Measurements from ENCODE around the gene KANSL1L.
"Not testable (repeated sequence)": the region's sequence is repeated elsewhere in the genome, so short reads cannot be mapped to it uniquely, and the experiment has no call there.

The KANSL1L gene

GRCh38 chr2:210179351-210179990 is 8.3 kb upstream of the KANSL1L start:
- no peak for DNase-seq
- Histone ChIP-seq H3K79me1 (replicated peaks; ENCODE audit: low read length, poor library complexity, severe bottlenecking) (no peaks in the 10 kb centered on the region), H3K27me3 (ENCODE audit: control insufficient read depth in 1 of 2, insufficient read depth in 1 of 2, low read length in 2 of 2) (no peaks in the 10 kb centered on the region), H2BK120ac (ENCODE audit: low read depth, low read length) (no peak overlapping the region), H3K9ac (ENCODE audit: low read length) (no peak overlapping the region), H2AFZ (ENCODE audit: low read depth, low read length) (no peak overlapping the region), H3K4ac (ENCODE audit: low read depth in 1 of 2, low read length in 2 of 2) (no peak overlapping the region), H3K4me1 (ENCODE audit: control insufficient read depth, insufficient read depth, low read depth, low read length) (no peaks in the 10 kb centered on the region), H3K9me3 (ENCODE audit: control insufficient read depth, low read length) (peaks cover 4% of the 10 kb centered on the region), H3K27ac (ENCODE audit: low read length, poor library complexity, severe bottlenecking) (no peak overlapping the region), H3K36me3 (ENCODE audit: control insufficient read depth in 1 of 2, insufficient read depth in 2 of 2, low read depth in 1 of 2, low read length in 2 of 2) (no peaks in the 10 kb centered on the region), H4K91ac (ENCODE audit: low read length) (no peak overlapping the region), H3K4me2 (ENCODE audit: low read length, poor library complexity, severe bottlenecking) (no peak overlapping the region), H2BK5ac (ENCODE audit: low read depth, low read length, poor library complexity, severe bottlenecking) (no peak overlapping the region), H3K4me3 (ENCODE audit: insufficient read depth in 1 of 2, low read depth in 1 of 2, low read length in 2 of 2) (no peak overlapping the region), H2BK15ac (ENCODE audit: low read depth, poor library complexity, severe bottlenecking) (no peak overlapping the region), H2BK12ac (ENCODE audit: low read length in 2 of 2) (no peak overlapping the region), H2AK5ac (ENCODE audit: low read length, severe bottlenecking) (no peak overlapping the region), H3K14ac (ENCODE audit: low read length in 2 of 2) (no peak overlapping the region), H4K8ac (ENCODE audit: low read length) (no peak overlapping the region), H3K18ac (ENCODE audit: low read depth in 1 of 2, low read length in 2 of 2) (no peak overlapping the region), H3K23ac (ENCODE audit: low read length in 2 of 2) (no peak overlapping the region)

- Histone ChIP-seq H3K4me2 (ENCODE audit: low read length, poor library complexity, severe bottlenecking) (no peak overlapping the region), H3K27me3 (ENCODE audit: control insufficient read depth in 1 of 2, insufficient read depth in 1 of 2, low read length in 2 of 2) (no peaks in the 10 kb centered on the region), H3K9ac (ENCODE audit: low read length) (no peak overlapping the region), H2BK120ac (ENCODE audit: low read depth, low read length) (no peak overlapping the region), H3K4ac (ENCODE audit: low read depth in 1 of 2, low read length in 2 of 2) (no peak overlapping the region), H2BK12ac (ENCODE audit: low read length in 2 of 2) (no peak overlapping the region), H3K79me1 (replicated peaks; ENCODE audit: low read length, poor library complexity, severe bottlenecking) (no peaks in the 10 kb centered on the region), H3K27ac (ENCODE audit: low read length, poor library complexity, severe bottlenecking) (no peak overlapping the region), H3K23ac (ENCODE audit: low read length in 2 of 2) (no peak overlapping the region), H2AK5ac (ENCODE audit: low read length, severe bottlenecking) (no peak overlapping the region), H2AFZ (ENCODE audit: low read depth, low read length) (no peak overlapping the region), H3K9me3 (ENCODE audit: control insufficient read depth, low read length) (no peaks in the 10 kb centered on the region), H3K18ac (ENCODE audit: low read depth in 1 of 2, low read length in 2 of 2) (no peak overlapping the region), H3K4me1 (ENCODE audit: control insufficient read depth, insufficient read depth, low read depth, low read length) (no peaks in the 10 kb centered on the region), H4K8ac (ENCODE audit: low read length) (no peak overlapping the region), H4K91ac (ENCODE audit: low read length) (no peak overlapping the region), H2BK15ac (ENCODE audit: low read depth, poor library complexity, severe bottlenecking) (no peak overlapping the region), H3K4me3 (ENCODE audit: insufficient read depth in 1 of 2, low read depth in 1 of 2, low read length in 2 of 2) (no peak overlapping the region), H2BK5ac (ENCODE audit: low read depth, low read length, poor library complexity, severe bottlenecking) (no peak overlapping the region), H3K14ac (ENCODE audit: low read length in 2 of 2) (no peak overlapping the region), H3K36me3 (ENCODE audit: control insufficient read depth in 1 of 2, insufficient read depth in 2 of 2, low read depth in 1 of 2, low read length in 2 of 2) (no peaks in the 10 kb centered on the region)
- no CpG with 5 or more reads among the region's 1 CpG for WGBS
- no peak for DNase-seq
These were observed 6.6 kb upstream of the KANSL1L start for GRCh38 chr2:210177769-210178168.

- not testable (repeated sequence) for H2AFZ ChIP-seq (ENCODE audit: low read depth, low read length); H3K27me3 ChIP-seq (ENCODE audit: control insufficient read depth in 1 of 2, insufficient read depth in 1 of 2, low read length in 2 of 2); H3K4me2 ChIP-seq (ENCODE audit: low read length, poor library complexity, severe bottlenecking); H3K4me1 ChIP-seq (ENCODE audit: control insufficient read depth, insufficient read depth, low read depth, low read length); H2BK12ac ChIP-seq (ENCODE audit: low read length in 2 of 2); H3K14ac ChIP-seq (ENCODE audit: low read length in 2 of 2); H2BK15ac ChIP-seq (ENCODE audit: low read depth, poor library complexity, severe bottlenecking); H3K27ac ChIP-seq (ENCODE audit: low read length, poor library complexity, severe bottlenecking); H3K4me3 ChIP-seq (ENCODE audit: insufficient read depth in 1 of 2, low read depth in 1 of 2, low read length in 2 of 2); H2BK120ac ChIP-seq (ENCODE audit: low read depth, low read length); H4K8ac ChIP-seq (ENCODE audit: low read length); H3K9ac ChIP-seq (ENCODE audit: low read length); H2BK5ac ChIP-seq (ENCODE audit: low read depth, low read length, poor library complexity, severe bottlenecking); H3K36me3 ChIP-seq (ENCODE audit: control insufficient read depth in 1 of 2, insufficient read depth in 2 of 2, low read depth in 1 of 2, low read length in 2 of 2); H3K9me3 ChIP-seq (ENCODE audit: control insufficient read depth, low read length); H3K4ac ChIP-seq (ENCODE audit: low read depth in 1 of 2, low read length in 2 of 2); H4K91ac ChIP-seq (ENCODE audit: low read length); H2AK5ac ChIP-seq (ENCODE audit: low read length, severe bottlenecking); H3K18ac ChIP-seq (ENCODE audit: low read depth in 1 of 2, low read length in 2 of 2); H3K79me1 ChIP-seq (replicated peaks; ENCODE audit: low read length, poor library complexity, severe bottlenecking); H3K23ac ChIP-seq (ENCODE audit: low read length in 2 of 2); DNase-seq
- WGBS, result 100% methylated on average over 1 of the region's 1 CpG
These were observed 5.9 kb upstream of the KANSL1L start for GRCh38 chr2:210177115-210177514.

- no peak overlapping the region for H3K18ac ChIP-seq (ENCODE audit: low read depth in 1 of 2, low read length in 2 of 2)
- no peak overlapping the region for H2BK15ac ChIP-seq (ENCODE audit: low read depth, poor library complexity, severe bottlenecking)
- no peak for DNase-seq
- no peak overlapping the region for H3K4me2 ChIP-seq (ENCODE audit: low read length, poor library complexity, severe bottlenecking)
- no peak overlapping the region for H3K23ac ChIP-seq (ENCODE audit: low read length in 2 of 2)
- no peak overlapping the region for H2BK120ac ChIP-seq (ENCODE audit: low read depth, low read length)
- H3K27ac ChIP-seq (ENCODE audit: low read length, poor library complexity, severe bottlenecking), result no peak overlapping the region
- H2BK5ac ChIP-seq (ENCODE audit: low read depth, low read length, poor library complexity, severe bottlenecking), result no peak overlapping the region
- H3K4ac ChIP-seq (ENCODE audit: low read depth in 1 of 2, low read length in 2 of 2), result no peak overlapping the region
- no peaks in the 10 kb centered on the region for H3K36me3 ChIP-seq (ENCODE audit: control insufficient read depth in 1 of 2, insufficient read depth in 2 of 2, low read depth in 1 of 2, low read length in 2 of 2)
- no peaks in the 10 kb centered on the region for H3K9me3 ChIP-seq (ENCODE audit: control insufficient read depth, low read length)
- H3K79me1 ChIP-seq (replicated peaks; ENCODE audit: low read length, poor library complexity, severe bottlenecking), result no peaks in the 10 kb centered on the region
- H3K27me3 ChIP-seq (ENCODE audit: control insufficient read depth in 1 of 2, insufficient read depth in 1 of 2, low read length in 2 of 2), result no peaks in the 10 kb centered on the region
- no peak overlapping the region for H3K9ac ChIP-seq (ENCODE audit: low read length)
- no peak overlapping the region for H3K14ac ChIP-seq (ENCODE audit: low read length in 2 of 2)
- no peak overlapping the region for H2BK12ac ChIP-seq (ENCODE audit: low read length in 2 of 2)
- no peak overlapping the region for H4K8ac ChIP-seq (ENCODE audit: low read length)
- no peaks in the 10 kb centered on the region for H3K4me1 ChIP-seq (ENCODE audit: control insufficient read depth, insufficient read depth, low read depth, low read length)
- H3K4me3 ChIP-seq (ENCODE audit: insufficient read depth in 1 of 2, low read depth in 1 of 2, low read length in 2 of 2), result no peak overlapping the region
- no peak overlapping the region for H2AK5ac ChIP-seq (ENCODE audit: low read length, severe bottlenecking)
- H4K91ac ChIP-seq (ENCODE audit: low read length), result no peak overlapping the region
- no peak overlapping the region for H2AFZ ChIP-seq (ENCODE audit: low read depth, low read length)
These were observed 2.9 kb upstream of the KANSL1L start for GRCh38 chr2:210174086-210174485.

All from mesenchymal stem cell (in vitro differentiated cells and primary cell).